GM19240 (cell line): ENCODE results near the gene BICC1.

Source experiments
- DNase-seq: peaks from one replicate; pipeline ENCODE4 v3.0.0; 2011; ENCODE audit warnings: low spot score; ENCODE audit not compliant: insufficient read length

Gene BICC1

DNA sequence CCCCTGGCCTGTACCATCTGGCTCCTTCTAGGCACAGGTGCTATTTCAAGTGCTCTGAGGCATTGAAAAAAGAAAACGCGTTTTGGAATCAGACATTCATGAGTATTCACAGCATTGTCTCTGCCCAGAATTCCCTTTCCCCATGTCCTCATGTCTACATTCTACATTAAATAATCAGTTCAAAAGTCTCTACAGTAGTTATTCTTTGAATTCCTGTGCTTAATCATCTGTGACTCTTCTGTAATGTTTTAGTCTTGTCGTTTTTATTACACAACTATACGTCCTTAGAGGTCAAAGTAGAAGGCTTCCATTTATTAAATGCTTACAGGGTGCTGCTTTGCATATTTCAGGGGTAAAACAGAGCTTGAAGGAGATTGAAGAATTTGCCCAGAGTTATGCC is 95.7 kb downstream of the BICC1 start:
- no peak for DNase-seq

DNA sequence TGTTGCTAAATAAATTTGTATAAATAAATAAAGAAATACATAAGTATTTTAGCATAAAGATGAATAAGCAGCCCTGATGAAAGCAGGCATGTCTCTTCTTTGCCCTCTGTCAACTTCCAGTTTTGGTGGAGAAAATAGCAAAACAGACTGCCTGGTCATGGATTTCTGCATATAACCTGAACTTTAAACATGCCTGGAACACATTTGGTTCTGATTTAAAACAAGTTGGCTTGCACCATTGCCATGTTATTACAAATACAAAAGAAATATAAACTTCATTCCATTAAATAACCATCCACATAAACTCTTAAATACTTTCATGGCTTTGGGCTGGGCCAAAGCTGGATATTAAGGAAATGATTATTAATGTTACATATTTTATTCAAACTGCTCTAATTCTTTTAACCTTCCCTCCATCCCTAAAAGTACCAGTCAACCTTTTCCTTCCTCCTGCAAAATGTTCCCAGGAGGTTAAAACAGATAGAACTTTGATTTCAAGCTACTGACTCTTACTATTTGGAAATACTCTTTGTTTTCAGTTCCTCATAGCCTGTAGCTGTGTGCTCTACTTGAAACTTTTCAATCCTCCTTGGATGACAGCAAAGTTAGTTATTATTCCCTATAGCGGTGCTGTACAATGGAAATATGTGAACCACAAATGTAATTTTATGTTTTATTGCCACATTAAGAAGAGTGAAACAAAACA is 96.3 kb downstream of the BICC1 start:
- no peak for DNase-seq

DNA sequence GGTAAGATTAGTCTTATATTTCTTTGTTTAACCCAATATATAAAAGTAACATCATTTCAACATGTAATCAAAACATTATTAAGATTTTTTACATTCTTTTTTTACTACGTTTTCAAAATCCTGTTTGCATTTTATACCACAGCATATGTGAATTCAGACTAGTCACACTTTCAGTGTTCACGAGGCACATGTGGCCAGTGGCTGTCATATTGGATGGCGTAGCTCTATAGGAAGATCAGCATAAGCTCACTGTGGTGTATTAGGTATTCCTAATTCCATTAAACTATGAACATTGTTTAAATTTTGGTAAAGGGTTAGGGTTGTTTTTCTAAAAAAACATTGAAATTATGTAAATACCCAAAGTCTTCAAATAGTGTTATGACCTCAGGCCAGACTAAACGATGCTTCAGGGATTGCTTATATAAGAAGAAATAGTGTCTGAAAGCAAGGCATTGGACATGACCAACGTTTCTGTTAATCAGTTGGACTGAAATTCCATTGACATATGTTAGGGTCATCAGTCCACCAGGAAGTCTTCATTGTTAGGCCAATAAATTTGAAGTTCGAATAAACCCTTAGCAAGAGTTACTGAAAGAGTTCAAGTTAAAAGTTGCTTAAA is 97.0 kb downstream of the BICC1 start:
- no peak for DNase-seq

DNA sequence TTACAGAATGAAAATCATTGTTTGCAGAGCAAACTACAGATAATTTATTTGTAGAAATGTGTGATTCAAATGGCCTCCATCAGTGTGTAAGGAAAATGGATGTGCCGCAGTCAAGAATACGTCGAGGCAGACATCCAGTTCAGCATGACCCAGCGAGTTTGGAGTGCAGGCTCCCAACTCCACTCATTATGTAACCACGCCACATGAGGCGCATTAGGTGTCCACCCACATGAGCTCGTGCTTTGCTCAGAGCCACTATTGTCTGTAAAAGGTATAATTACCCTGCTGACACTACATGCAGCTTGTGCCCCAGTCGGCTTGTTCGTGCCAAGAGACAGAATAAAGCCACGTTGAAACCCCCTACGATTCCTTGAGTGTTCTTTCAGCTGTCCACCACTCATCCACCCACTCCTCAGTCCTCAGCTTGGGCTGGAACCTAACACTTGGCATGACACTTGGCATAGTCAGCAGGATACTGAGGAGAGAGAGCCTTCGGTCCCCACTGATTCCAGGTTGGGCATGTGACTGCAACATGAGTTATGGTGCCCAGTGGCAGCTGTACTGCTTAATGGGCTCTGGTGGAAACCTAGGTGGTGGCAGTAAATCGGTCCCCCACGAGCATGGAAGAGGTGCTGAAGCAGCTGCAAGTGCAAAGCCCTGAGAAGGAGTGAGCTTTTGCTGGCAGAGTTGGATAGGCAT is 102.7 kb downstream of the BICC1 start:
- DNase-seq, result no peak

DNA sequence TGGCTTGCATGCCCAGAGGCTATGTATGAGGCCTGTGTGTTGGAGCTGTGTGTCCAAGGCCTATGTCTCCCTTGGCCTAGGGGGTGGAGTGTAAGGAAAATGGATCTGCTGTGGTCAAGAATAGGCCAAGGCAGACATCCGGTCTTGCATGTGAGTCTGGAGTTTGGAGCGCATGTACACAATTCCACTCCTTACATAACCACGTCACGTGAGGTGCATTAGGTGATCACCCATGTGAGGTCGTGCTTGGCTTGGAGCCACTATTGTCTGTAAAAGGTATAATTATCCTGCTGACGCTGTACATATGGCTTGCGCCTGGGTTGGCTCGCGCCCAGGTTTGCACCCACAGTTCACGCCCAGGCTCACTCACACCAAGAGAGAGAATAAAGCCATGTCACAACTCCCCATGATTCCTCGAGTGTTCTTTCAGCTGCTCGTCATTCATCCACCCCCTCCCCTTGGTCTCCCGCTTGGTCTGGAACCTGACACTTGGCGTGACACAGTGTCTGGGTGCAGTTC is 105.5 kb downstream of the BICC1 start:
- DNase-seq, result no peak

DNA sequence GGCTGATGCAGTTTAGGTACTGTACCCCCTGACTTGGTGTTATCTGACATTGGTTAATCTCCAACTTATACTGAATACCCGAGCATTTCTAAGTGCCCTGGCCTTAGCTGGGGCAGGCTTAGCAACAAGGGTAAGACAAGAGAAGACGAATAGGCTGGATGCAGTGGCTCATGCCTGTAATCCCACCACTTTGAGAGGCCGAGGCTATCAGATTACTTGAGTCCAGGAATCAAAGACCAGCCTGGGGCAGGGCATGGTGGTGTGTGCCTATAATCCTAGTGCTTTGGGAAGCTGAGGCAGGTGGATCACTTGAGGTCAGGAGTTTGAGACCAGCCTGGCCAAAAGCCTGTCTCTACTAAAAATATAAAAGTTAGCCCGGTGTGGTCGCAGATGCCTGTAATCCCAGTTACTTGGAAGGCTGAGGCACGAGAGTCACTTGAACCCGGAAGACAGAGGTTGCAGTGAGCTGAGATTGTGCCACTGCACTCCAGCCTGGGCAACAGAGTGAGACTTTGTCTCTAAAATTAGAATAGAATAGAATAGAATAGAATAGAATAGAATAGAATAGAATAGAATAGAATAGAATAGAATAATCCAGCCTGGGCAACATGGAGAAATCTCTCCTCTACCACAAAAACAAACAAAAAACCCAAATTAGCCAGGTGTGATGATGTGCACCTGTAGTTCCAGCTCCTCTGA is 108.9 kb downstream of the BICC1 start:
- no peak for DNase-seq

DNA sequence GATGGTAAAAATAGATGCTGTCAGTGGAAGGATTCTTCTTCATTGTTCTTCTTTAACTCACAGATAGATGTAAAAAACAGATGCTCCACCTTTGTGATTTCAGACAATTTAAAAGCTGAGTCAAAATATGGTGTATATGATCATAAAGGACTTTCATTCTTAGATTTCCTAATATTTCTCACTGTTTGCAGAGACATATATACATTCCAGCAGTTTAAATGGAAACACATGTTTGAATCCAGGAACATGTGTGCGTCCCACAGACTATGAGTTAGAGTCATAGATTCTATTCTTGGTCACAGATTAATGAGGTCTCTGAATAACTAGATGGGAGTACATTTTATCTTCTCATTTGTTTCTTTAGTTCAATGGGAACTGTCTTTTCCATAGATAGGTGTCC is 109.6 kb downstream of the BICC1 start:
- DNase-seq, result no peak

DNA sequence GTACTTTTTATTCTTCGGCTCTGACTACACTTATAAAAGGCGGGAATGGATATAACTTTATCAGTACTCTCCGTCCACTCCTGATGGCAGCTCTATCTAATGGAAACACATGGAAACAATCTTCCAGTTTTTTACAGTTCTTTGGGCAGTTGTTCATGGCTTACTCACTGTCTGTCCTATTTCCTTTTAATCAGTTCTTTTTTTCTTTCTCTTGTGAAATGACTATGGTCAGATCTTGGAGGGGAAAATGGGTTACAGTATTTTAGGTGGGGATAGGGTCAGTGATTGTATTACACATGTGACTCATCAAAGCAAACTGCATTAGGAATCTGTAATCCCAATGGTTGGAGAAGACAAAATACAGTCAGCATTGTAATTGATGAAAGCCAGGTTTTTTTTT is 112.4 kb downstream of the BICC1 start:
- no peak for DNase-seq

DNA sequence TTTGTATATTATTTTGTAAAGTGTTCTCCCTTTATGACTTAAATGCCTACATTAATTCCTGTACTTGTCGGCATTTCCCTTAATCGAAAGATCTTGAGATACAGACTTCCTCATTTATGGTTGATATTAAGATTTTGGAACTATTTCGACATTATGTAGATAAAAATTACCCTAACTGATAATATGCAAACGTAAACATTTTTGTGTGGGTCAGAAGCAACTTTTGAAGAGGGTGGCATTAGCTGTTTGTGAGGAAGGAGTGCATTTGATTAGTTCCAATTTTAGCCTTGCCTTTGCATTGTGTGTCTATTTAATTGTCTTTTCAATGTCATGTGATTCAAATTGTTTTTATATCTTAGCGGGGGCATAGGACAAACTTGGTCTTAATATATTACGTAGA is 114.7 kb downstream of the BICC1 start:
- no peak for DNase-seq

DNA sequence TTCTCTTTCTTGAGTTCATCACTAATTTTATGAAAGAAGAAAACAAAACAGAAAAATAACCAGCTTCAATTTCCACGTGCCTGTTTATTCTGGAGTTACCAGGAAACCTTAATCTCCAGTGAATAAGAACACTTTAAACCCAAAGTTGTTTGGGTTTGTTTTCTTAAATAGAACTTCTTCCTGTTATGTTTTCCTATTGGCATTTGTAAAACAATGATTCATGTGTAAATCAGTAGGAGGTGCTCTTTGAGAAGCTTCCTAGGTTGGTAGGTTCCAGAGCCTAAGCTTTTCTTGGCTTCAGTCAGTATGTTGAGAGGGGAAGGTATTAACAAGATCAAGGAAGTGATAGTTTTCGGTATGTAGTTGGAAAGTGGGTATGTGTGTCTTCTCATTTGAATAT is 119.0 kb downstream of the BICC1 start:
- DNase-seq, result no peak

DNA sequence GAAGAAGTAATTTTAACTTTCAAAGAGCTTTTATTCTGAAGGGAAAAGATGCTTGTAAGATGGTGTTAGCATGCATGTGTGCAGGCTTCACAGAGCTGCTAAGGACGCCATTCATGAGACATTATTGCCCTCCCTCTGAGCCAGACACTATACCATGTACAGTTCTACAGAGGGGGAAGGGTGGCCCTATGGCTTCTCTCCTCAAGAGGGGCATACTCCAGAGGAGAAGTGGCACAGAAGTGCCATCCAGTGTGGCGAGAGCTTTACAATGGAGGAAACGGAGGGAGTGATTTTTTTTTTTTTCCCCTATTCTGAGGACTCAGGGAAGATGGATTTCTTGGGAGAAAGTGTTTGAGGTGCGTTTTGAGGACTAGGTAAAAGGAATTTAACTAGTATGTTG is 119.5 kb downstream of the BICC1 start:
- no peak for DNase-seq

DNA sequence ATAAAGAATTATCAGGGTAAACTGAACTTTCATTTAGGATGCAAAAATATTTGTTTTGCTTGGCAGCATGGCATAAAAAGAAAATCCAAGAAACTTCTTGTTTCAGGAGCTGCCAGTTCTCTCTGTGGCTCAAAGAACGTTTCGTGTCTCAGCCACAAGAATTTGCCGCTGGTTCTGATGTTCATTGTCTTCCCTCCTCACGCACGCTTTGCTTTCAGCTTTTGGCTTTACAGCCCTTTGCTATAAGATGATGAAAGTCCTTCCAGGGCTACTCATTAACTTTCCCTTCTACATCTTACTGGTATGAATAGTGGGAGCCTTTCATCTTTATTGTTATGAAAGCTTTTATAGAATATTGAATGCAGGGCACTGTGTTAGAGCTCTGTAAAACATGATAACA is 124.7 kb downstream of the BICC1 start:
- no peak for DNase-seq

DNA sequence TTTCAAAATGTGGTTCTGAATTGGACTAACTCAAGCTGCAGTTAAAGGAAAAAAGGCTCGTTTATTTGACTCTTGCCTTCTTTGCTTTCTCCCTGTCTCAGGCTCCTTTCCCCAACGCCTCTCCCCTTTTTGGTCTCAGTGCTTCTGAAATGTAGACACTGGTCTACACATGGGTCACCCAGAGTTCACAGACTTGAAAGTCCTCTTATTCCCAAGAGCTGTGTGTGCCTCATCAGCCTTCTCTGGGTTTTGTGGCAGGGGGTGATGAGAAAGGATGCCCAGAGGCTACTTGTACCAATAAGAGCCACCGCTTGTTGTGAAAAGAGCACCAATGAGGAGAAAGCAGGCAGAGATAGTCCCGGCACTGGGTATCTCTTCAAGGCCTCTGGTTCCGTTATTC is 125.7 kb downstream of the BICC1 start:
- no peak for DNase-seq

DNA sequence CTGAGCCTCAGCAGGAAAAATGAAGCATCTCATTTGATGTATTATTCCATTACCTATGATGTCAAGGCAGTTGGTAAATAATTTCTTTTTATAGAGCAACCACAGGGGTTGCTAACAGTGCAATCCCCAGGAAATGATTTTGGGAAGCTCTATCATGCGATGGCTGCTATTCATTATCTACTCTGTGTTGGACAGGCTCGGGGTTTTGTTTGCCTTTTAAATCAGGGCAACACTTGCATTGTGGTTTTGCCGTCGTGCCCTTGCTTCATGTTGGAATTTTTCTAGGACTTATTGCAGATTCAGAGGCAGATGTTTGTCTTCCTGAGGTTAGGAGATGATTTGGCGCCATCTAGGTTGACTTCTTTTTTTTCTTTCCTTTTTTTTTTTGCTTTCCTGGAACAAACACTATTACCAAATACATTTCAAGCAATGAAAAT is 128.4 kb downstream of the BICC1 start:
- DNase-seq, result no peak

DNA sequence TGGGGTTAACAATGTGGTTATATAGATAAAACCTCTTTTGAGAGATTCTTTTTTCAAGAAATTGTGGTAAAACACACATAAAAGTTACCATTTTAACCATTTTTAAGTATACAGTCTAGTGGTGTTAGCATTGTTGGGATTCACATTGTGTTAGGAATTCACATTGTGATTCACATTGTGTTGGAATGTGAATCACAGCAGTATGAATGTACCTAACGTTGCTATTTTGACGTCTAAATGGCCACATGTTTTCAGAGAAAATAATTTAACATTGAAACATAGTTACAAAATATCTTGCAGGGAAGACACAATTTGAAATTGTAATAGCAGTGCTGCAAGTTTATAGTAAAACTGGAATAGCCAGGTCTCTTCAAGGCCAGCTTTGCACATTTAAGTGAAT is 129.0 kb downstream of the BICC1 start:
- no peak for DNase-seq

DNA sequence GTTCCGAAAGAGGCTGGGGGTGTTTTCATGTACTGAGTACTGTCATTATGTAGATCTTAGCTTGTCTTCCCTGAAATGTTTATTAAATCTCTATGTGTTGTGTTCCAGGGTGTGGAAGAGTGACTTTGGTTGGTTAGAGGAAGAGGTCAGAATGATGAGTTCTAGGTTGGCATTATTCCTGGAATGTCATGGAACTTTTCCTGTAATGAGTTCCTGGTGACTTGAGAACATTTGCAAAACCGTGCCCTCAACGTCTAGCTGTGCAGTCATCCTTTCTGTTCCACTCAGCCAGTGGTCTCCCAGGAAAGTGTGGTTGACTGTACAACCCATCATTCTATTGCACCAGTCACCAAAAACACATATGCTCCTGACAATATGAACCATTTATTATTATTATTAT is 129.6 kb downstream of the BICC1 start:
- DNase-seq, result no peak

DNA sequence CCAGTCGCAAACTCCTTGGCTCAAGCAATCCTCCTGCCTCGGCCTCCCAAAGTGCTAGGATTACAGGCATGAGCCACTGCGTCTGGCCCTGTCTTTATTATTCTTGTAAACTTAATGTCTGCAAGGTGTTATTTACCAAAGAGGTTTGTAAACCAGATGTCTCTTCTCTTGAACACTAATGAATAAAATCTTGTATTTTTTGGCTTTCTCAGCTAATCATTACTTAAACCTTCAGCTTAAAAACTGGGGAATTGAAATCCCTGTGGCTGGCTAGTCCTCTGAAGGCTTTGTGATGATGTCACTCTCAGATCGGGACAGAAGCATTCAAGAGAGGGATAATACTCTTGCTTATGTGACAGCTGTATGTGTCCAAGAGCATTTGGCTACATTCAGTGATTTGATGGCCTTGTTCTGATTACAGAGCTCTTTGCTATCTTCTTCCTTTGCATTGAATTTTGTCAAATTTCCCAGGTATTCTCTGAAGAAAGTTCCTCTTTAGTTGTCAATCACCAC is 130.3 kb downstream of the BICC1 start:
- DNase-seq, result no peak

DNA sequence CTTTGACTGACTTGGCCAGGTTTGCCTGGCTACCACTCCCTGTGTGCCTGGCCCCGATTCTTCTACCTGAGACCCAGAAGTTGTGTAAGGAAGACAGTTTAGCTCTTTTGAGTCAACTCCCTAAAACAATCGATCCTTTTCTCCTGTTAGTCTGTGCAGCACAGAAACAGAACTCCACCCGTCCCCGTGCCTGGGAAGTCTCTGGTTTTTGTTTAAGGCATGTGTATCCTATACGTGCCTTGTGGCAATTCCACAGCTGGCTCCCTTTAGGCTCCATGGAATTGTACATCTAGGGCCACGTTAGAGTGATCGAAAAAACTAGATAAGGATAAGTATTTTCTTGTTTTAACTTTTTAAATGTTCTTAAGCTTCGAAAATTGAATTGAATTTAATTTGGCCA is 131.6 kb downstream of the BICC1 start:
- DNase-seq, result no peak

DNA sequence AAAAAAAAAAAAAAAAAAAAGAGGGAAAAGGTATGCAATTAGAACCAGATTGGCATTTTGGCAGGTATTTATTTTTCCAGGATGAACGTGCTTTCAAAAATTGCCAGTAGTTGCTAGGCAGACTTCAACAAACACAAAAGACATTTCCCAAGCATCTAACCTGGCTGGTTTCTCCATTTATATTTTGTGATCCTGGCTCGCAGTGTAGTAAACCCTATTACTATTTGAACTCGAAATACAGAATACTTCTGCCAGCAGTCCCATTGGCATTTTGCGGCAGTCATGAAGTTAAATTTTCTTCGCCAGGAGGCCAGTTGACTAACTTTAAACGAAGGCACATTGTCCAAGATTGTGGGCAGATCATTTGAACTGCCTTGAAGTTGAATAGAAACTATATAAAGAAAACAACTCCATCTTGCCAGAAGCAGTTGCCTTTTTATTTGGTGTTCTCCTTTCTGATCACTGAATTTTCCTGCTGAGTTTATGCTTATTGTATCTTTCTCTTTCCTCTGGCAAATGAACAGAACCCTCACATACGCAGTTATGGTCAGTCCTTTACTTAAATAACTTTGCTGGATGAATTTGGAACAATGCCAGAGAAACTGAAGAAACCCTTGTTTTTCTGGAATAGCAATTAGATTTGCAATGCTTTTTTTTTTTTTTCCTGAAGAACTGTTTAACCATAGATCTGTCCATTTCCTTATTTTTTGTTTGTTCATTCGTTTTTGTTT is 132.9 kb downstream of the BICC1 start:
- DNase-seq, result no peak

DNA sequence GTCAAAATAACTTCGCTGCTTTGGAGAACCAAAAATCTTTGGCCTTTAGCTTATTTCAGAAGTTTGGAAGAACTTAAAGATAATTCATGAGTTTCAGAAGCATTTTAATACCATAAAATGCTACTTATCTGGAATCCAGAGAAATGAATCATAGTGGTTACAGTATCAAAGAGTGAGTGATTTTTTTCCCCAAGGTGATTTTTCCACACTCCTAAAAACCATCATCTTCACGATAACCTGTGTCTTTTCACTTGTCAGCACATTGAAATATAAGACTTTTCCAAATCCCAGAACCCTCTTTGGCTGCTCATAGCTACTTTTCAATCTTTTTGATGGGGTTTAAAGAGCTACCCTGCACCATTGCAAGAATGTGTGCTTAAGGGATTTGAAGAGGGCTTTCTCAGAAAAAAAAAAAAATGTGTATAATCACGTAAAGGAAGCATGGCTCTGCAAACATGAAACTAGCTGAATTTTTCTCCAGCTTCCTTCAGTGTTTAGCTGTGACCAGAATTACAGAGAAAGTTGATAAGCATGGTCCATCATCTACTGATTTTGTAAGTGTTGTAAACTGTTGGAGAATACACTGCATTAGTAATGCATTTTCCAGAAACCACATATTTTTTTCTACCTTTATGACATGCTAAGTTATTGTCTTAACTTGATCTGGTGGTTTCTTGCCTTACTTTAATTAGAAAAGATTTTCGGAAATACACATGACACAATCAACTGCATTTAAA is 134.9 kb downstream of the BICC1 start:
- no peak for DNase-seq
